ENCODE results near the gene EMID1.

Gene EMID1

GRCh38 chr22:29195118-29195963 is 10.4 kb upstream of the EMID1 start:
- DNase-seq (ENCODE audit: low spot score): no peak

- DNase-seq (ENCODE audit: low spot score): no peak
These were observed 9.6 kb upstream of the EMID1 start for GRCh38 chr22:29195964-29196666.

GRCh38 chr22:29197096-29197495 is 8.6 kb upstream of the EMID1 start:
- DNase-seq (ENCODE audit: low spot score): no peak

GRCh38 chr22:29198240-29198639 is 7.5 kb upstream of the EMID1 start:
- no peak for DNase-seq (ENCODE audit: low spot score)

GRCh38 chr22:29199702-29200400 is 5.8 kb upstream of the EMID1 start:
- no peak for DNase-seq (ENCODE audit: low spot score)

GRCh38 chr22:29200901-29201300 is 4.8 kb upstream of the EMID1 start:
- DNase-seq (ENCODE audit: low spot score): no peak

GRCh38 chr22:29201782-29202181 is 3.9 kb upstream of the EMID1 start:
- no peak for DNase-seq (ENCODE audit: low spot score)

GRCh38 chr22:29202212-29203192 is 3.2 kb upstream of the EMID1 start:
- peak; percentile 23 for DNase-seq (ENCODE audit: low spot score)

- DNase-seq (ENCODE audit: low spot score): no peak
These were observed 1.9 kb upstream of the EMID1 start for GRCh38 chr22:29203488-29204454.

GRCh38 chr22:29204455-29205183 is 1.1 kb upstream of the EMID1 start:
- DNase-seq (ENCODE audit: low spot score): no peak

- no peak for DNase-seq (ENCODE audit: low spot score)
These were observed 473 bp upstream of the EMID1 start for GRCh38 chr22:29205252-29205593.

- DNase-seq (ENCODE audit: low spot score): no peak
These were observed 911 bp downstream of the EMID1 start for GRCh38 chr22:29206372-29207242.

GRCh38 chr22:29207243-29207550 is 1.5 kb downstream of the EMID1 start:
- DNase-seq (ENCODE audit: low spot score): no peak

- no peak for DNase-seq (ENCODE audit: low spot score)
These were observed 2.1 kb downstream of the EMID1 start for GRCh38 chr22:29207562-29208501.

GRCh38 chr22:29208502-29208862 is 2.8 kb downstream of the EMID1 start:
- no peak for DNase-seq (ENCODE audit: low spot score)

- no peak for DNase-seq (ENCODE audit: low spot score)
These were observed 3.4 kb downstream of the EMID1 start for GRCh38 chr22:29208879-29209623.

GRCh38 chr22:29209624-29209929 is 3.9 kb downstream of the EMID1 start:
- no peak for DNase-seq (ENCODE audit: low spot score)

Measured in CD4-positive, alpha-beta T cell treated with Interleukin-2 at 100 ng/mL for 4 hours (primary cell).